Measurements from ENCODE around the gene CALML6. TPM values are rescaled to one million over a fixed set of nuclear protein-coding genes. Genes with fewer than 3 reads are reported as not detected.

CALML6 gene
- total RNA-seq, 1 experiment from 2014 or later, result 1.5 TPM

DNA sequence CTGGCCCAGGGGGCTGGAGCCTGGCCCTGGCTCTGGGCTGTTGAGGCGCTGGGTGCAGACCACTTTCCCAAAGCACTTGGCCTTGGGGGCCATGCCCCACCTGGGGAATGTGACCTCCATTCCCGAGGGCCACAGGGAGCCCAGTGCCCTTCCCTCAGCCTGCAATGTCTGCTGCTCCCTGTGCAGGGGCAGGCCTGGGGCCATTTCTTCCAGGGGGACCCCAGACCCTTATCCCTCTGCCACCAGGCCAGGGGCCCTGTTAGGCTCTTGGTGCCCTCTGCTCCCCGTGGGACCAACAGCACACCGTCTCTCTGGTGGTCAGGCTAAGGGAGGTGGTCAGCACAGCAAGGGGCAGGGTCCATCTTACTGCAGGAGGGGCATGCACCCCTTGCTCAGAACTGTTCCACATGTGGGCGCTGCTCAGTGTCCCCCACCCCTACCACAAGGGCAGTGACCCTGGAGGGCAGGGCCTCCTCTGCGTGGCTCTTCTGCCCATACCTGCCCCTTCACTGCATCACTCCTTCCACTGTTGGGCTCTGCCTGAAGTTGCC, 5.1 kb downstream of the CALML6 start:
- Histone ChIP-seq H3K36me3 (ENCODE audit: control insufficient read depth, insufficient read depth, low read length) (no peaks in the 10 kb centered on the region), H3K4me1 (ENCODE audit: control insufficient read depth, insufficient read depth, low read length) (no peaks in the 10 kb centered on the region), H3K4me3 (ENCODE audit: low read depth in 2 of 2, low read length in 2 of 2) (peak overlapping the region; percentile 56 to 58), H3K27me3 (ENCODE audit: control insufficient read depth, insufficient read depth, low read length) (no peaks in the 10 kb centered on the region), H3K9me3 (ENCODE audit: control insufficient read depth, insufficient read depth, low read depth, low read length) (no peaks in the 10 kb centered on the region), H3K27ac (ENCODE audit: low read length) (peak overlapping the region; percentile 66; the same call in 1 of the 2 replicates)
- TF ChIP-seq TCF7L2 (IDR thresholded peaks at IDR 0.05; ENCODE audit: low read depth, low read length) (no peak), CTCF (IDR thresholded peaks at IDR 0.05) (no peak), SIN3A (IDR thresholded peaks at IDR 0.05; ENCODE audit: borderline replicate concordance, insufficient read depth, low read depth, low read length) (no peak)
- TF ChIP-seq, protein P1, sequence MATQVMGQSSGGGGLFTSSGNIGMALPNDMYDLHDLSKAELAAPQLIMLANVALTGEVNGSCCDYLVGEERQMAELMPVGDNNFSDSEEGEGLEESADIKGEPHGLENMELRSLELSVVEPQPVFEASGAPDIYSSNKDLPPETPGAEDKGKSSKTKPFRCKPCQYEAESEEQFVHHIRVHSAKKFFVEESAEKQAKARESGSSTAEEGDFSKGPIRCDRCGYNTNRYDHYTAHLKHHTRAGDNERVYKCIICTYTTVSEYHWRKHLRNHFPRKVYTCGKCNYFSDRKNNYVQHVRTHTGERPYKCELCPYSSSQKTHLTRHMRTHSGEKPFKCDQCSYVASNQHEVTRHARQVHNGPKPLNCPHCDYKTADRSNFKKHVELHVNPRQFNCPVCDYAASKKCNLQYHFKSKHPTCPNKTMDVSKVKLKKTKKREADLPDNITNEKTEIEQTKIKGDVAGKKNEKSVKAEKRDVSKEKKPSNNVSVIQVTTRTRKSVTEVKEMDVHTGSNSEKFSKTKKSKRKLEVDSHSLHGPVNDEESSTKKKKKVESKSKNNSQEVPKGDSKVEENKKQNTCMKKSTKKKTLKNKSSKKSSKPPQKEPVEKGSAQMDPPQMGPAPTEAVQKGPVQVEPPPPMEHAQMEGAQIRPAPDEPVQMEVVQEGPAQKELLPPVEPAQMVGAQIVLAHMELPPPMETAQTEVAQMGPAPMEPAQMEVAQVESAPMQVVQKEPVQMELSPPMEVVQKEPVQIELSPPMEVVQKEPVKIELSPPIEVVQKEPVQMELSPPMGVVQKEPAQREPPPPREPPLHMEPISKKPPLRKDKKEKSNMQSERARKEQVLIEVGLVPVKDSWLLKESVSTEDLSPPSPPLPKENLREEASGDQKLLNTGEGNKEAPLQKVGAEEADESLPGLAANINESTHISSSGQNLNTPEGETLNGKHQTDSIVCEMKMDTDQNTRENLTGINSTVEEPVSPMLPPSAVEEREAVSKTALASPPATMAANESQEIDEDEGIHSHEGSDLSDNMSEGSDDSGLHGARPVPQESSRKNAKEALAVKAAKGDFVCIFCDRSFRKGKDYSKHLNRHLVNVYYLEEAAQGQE (IDR thresholded peaks at IDR 0.05; ENCODE audit: insufficient read depth in 1 of 2, low read depth in 2 of 2, low read length in 1 of 2), result no peak
- ATAC-seq, result no peak
- in situ Hi-C loops (cut with HindIII; ENCODE audit: low pct_unique_long_range_greater_than_20kb, low sequenced_read_pairs) (no loop called here), intact Hi-C loops (cut with micrococcal nuclease; ENCODE audit: unreplicated experiment) (no loop called here)
- POLR2A ChIA-PET, result interaction anchor here (0.5 kb wide), 1 partner anchor 15 kb away, joined by 4 read pairs; no protein-coding TSS in a partner anchor
- BruUV-seq (replicated peaks), result no TSS peak
- no peak for DNase-seq (ENCODE audit: low read depth, low spot score)
- CTCF ChIA-PET, result no interaction called here

DNA sequence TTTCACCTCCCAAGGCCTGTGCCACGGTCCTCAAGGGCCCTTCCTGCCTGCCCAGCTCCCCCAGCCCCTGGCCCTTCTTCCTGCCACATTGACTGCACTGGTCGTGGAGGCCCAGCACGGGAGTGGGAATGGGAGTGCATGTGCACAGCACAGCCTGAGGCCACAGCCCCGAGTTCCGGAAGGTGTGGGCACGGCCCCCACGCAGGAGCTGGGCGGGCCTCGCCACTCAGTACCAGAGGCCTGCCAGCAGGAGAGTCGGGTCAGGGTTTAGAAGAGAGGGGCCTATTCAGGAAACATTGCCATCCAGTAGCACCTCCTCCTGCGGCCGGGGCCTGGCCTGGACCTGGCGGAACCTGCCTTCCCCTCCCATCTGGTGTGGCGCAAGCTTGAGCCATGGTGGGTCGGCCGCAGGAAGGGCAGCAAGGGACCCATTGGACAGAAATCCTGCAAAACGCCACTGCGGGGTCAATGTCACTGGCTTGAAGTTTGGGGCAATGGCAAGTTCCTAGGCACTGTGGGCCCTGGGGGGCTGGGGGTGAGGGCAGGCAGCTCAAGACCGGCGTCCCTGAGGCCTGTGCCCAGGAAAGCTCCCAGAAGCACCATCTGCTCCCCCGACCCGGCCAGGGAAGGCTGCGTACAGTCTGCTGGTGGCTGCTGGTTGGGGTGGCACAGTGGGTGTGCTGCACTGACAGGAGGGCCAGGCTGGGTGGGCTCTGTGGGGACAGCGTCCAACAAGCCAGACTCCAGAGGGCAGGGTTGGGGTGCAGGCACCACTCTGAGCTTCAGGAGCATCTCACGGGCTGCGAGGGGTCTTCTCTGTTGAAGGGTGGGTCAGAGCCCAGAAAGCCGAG, 5.8 kb downstream of the CALML6 start:
- H3K4me3 ChIP-seq (ENCODE audit: low read depth in 2 of 2, low read length in 2 of 2), result no peak overlapping the region
- no peaks in the 10 kb centered on the region for H3K36me3 ChIP-seq (ENCODE audit: control insufficient read depth, insufficient read depth, low read length)
- H3K27ac ChIP-seq (ENCODE audit: low read length), result no peak overlapping the region
- BruUV-seq (replicated peaks), result no TSS peak
- no peak for ATAC-seq
- TF ChIP-seq POLR2AphosphoS5 (IDR thresholded peaks at IDR 0.05; ENCODE audit: low read depth, low read length) (no peak), TCF7L2 (IDR thresholded peaks at IDR 0.05; ENCODE audit: low read depth, low read length) (no peak), SIN3A (IDR thresholded peaks at IDR 0.05; ENCODE audit: borderline replicate concordance, insufficient read depth, low read depth, low read length) (no peak), CTCF (IDR thresholded peaks at IDR 0.05) (no peak)
- TF ChIP-seq, protein P1 (IDR thresholded peaks at IDR 0.05; ENCODE audit: insufficient read depth in 1 of 2, low read depth in 2 of 2, low read length in 1 of 2), result no peak
- no peaks in the 10 kb centered on the region for H3K9me3 ChIP-seq (ENCODE audit: control insufficient read depth, insufficient read depth, low read depth, low read length)
- no peaks in the 10 kb centered on the region for H3K27me3 ChIP-seq (ENCODE audit: control insufficient read depth, insufficient read depth, low read length)
- in situ Hi-C loops (cut with HindIII; ENCODE audit: low pct_unique_long_range_greater_than_20kb, low sequenced_read_pairs), result no loop called here
- DNase-seq (ENCODE audit: low read depth, low spot score), result no peak
- ChIA-PET POLR2A (no interaction called here), CTCF (no interaction called here)
- H3K4me1 ChIP-seq (ENCODE audit: control insufficient read depth, insufficient read depth, low read length), result no peaks in the 10 kb centered on the region
- intact Hi-C loops (cut with micrococcal nuclease; ENCODE audit: unreplicated experiment), result no loop called here
